Measurements from ENCODE around the gene OLIG1.

DNA sequence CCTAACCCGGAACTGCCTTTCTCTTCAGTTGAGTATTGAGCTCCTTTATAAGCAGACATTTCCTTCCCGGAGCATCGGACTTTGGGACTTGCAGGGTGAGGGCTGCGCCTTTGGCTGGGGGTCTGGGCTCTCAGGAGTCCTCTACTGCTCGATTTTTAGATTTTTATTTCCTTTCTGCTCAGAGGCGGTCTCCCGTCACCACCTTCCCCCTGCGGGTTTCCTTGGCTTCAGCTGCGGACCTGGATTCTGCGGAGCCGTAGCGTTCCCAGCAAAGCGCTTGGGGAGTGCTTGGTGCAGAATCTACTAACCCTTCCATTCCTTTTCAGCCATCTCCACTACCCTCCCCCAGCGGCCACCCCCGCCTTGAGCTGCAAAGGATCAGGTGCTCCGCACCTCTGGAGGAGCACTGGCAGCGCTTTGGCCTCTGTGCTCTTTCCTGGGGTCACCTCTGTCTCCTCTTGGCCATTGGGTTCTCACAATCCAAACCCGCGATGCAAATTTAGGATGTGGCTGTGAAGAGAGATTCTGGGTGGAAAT is 40.5 kb upstream of the OLIG1 start:
- TF ChIP-seq, protein P1, sequence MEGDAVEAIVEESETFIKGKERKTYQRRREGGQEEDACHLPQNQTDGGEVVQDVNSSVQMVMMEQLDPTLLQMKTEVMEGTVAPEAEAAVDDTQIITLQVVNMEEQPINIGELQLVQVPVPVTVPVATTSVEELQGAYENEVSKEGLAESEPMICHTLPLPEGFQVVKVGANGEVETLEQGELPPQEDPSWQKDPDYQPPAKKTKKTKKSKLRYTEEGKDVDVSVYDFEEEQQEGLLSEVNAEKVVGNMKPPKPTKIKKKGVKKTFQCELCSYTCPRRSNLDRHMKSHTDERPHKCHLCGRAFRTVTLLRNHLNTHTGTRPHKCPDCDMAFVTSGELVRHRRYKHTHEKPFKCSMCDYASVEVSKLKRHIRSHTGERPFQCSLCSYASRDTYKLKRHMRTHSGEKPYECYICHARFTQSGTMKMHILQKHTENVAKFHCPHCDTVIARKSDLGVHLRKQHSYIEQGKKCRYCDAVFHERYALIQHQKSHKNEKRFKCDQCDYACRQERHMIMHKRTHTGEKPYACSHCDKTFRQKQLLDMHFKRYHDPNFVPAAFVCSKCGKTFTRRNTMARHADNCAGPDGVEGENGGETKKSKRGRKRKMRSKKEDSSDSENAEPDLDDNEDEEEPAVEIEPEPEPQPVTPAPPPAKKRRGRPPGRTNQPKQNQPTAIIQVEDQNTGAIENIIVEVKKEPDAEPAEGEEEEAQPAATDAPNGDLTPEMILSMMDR (IDR thresholded peaks at IDR 0.05) = no peak
- TF ChIP-seq EZH2 (IDR thresholded peaks at IDR 0.05; ENCODE audit: borderline replicate concordance, insufficient read depth, low read depth, low read length, poor library complexity, severe bottlenecking) = no peak

All from B cell (primary cell).